Central memory CD4-positive, alpha-beta T cell (primary cell): Measurements from ENCODE around the gene FAM50B.

Experiments
- DNase-seq: peaks from one replicate; pipeline ENCODE4 v3.0.0; 2022

Gene FAM50B

DNA sequence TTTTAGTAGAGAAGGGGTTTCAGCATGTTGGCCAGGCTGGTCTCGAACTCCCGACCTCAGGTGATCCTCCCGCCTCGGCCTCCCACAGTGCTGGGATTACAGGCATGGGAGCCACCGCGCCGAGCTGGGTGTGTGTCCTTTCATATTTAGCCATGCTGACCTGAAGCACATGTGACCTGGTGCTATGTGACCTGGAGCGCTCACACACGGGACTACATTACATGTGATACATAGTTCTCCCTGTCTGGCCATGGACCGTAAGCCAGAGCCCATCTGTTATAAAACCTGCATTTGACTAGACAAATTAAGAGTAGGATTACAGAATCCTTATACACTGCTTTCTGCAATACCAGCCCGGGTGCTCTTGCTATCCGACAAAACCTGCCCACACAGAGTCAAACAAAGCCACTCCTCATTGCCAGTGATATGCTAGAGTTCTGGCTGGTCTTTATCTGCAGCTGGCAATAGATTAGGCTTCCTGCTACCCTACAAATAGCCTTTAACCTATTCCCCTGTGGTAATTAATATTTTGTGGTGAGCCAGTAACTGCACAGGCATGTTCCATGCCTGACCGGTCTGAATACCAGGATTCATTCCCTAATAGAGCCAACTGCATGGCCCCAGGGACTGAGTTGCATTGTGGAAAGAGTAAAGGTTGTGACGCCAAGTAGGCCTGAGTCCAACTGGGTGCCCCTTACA is 26.3 kb upstream of the FAM50B start:
- DNase-seq, result no peak

DNA sequence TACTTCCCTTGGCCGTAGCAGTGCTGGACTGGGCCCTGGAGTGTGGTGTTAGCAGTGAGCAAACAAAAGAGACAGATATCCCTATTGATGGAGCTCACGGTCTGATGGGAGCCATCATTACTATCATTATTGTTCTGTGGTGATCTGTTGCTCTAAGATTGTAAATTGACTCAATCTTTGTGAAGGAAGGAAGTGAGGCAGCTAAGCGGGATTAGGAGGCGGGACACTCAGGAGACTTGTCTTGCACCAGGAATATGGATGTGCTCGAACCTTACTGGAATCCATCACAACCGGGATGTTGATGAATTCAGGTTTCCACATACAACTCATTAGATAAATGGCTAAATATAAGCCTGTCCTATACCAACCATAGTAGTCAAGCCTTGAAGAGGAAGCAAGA is 25.5 kb upstream of the FAM50B start:
- DNase-seq, result no peak

DNA sequence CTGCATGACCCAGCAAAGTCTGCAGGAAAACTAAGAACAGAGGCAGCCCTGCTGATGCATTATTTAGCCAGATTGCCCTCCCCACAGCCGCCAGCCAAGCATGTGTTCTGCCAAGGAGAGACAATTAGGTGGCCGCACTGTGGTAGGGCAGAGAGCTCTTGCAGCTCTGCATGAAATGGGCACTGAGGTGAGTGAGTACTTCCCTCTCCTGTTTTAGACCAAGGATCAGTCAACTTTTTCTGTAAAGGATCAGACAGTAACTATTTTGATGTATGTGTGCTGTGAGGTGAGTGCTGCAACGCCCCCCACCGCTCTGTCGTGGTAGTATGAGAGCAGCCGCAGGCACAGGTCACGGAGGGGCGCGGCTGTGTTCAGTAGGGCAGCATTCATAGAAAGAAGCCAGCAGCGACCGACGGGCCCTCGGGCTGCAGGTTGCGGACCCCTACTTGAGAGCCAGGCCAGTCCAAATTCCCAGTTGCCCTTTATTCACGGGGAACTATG is 23.8 kb upstream of the FAM50B start:
- DNase-seq, result no peak

DNA sequence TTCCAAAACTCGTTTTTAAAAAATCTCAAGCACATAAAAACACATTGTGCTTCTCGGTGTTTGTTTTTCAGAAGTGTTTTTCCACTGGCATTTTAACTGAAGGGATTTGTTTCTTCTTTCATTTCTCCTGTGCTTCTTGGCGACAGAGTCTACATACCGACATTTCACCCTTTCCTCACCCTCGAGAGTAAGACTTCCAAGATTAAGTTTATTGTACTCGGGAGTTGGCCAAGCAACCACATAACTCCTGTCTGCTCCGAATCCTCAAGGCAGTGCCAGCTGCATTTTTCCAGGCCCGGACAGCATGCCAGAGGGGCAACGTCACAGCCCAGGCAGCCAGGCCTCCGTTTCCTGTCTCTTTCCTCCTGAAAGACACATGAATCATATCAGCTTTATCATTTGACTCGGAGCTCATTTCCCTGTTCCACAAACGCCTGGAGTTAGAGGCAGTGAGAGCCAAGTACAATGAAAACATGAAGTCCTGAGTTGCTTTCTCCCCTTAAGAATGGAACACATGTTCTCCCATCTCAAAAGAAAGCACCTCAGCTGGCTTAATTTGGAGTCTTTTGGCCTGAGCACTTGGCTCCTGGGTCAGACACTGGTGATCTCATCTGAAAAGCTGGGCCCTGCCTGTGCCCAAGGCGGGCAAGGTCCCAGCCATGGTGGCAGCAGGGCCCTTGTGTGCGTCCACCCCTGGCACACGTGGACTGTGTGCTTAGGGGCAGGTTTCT is 23.2 kb upstream of the FAM50B start:
- DNase-seq, result no peak

DNA sequence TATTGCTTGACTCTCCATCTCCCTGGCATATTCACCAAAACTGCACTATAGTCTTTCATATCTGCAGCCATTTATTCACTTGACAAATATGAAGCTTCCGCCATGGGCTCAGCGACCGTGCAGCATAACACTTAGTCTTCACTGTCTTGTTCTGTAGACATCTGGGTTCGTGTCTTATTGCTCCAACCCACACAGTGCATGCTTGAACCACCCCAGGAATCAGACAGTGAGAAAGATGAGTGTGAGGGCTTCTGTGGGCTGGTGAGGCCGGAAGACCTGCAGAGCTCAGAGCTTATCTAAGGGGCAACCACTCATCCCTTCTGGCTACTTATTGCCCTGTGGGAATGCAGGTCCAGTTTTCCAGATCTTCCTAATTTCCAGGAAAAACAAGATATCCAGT is 19.9 kb upstream of the FAM50B start:
- no peak for DNase-seq

DNA sequence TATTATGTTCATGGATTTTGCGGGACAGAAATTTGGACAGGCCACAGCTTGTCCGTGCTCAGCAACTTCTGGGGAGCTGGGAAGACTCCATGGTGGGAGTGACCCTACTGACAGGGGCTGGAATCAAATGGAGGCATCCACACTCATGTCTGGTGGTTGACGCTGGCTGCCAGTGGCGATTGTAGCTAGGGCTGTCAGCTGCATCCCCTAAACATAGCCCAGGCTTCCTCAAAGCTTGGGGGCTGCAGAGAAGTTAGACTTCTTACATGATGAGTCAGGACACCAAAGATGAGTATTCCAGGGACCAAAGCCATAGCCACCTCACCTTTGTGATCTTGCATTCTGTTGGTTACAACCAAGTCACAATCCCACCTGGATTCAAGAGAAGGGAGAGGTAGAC is 18.4 kb upstream of the FAM50B start:
- no peak for DNase-seq

GRCh38 chr6:3831761-3832530 is 17.2 kb upstream of the FAM50B start:
- DNase-seq, result no peak

GRCh38 chr6:3835055-3835731 is 14.0 kb upstream of the FAM50B start:
- no peak for DNase-seq

DNA sequence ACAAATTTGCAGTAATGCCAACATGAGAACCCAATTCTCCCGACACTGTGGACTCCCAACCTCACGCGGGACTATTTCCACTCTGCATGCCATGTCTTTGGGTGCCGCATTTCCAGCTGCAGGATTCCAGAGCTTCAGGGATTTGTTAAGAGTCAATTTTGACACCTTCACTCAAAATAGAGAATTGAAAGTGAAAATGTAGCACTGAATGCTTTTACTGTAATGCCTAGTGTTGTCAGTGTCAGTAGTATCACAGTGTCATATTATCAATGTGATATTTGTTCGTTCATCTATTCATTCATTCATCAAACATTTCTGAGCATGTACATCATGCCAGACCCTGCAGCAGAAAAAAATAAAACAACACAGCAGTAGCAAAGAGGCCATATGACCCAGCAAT is 13.4 kb upstream of the FAM50B start:
- no peak for DNase-seq

- DNase-seq, result no peak
Measured at GRCh38 chr6:3836566-3836965, 12.6 kb upstream of the FAM50B start.

DNA sequence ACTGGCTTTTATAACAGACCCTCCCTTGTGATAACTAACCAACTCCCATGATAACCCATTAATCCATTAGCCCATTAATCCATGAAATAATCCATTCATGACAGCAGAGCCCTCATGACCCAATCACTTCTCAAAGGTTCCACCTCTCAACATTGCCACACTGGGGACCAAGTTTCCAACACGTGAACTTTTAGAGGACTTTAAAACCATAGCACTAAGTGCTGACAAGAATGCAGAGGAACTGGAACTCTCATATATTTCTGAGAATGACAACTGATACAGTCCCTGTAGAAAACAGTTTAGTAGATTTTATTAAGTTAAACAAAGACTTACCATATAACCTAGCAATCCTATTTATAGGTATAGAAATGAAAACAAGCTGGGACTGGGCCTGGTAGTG is 11.4 kb upstream of the FAM50B start:
- no peak for DNase-seq

DNA sequence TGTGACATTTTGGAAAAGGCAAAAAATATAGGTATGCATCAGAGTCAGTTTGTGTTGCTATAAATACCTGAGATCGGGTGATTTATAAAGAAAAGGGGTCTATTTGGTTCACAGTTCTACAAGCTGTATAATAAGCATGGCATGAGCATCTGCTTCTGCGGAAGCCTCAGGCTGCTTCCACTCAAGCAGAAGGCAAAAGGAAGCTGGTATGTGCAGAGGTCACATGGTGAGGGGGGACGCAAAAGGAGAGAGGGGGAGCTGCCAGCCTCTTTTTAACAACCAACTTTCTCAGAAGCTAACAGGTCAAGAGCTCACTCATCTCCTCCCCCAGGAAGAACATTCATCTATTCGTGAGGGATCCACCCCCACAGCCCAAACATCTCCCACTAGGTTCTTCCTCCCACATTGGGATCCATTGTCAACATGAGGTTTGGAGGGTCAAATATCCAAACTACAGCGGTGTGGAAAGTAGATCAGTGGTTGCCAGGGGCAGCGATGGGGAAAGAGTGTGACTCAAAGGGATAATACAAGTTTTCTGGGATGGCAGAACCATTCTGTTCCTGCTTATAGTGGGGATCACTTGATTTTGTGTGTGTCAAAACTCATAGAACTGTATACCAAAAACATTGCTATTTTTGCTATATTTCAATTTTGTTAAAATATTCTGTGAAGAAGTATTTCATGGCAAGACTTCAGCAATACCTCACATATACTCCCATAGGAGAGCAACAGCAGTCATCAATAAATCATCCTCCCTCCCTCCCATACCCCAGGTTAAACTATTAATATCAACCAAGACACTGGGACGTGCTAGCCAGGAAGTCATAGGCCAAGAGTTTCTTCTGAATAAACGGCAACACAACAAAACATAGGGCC is 9.9 kb upstream of the FAM50B start:
- no peak for DNase-seq

- DNase-seq, result no peak
Measured at GRCh38 chr6:3841066-3841454, 8.1 kb upstream of the FAM50B start.

DNA sequence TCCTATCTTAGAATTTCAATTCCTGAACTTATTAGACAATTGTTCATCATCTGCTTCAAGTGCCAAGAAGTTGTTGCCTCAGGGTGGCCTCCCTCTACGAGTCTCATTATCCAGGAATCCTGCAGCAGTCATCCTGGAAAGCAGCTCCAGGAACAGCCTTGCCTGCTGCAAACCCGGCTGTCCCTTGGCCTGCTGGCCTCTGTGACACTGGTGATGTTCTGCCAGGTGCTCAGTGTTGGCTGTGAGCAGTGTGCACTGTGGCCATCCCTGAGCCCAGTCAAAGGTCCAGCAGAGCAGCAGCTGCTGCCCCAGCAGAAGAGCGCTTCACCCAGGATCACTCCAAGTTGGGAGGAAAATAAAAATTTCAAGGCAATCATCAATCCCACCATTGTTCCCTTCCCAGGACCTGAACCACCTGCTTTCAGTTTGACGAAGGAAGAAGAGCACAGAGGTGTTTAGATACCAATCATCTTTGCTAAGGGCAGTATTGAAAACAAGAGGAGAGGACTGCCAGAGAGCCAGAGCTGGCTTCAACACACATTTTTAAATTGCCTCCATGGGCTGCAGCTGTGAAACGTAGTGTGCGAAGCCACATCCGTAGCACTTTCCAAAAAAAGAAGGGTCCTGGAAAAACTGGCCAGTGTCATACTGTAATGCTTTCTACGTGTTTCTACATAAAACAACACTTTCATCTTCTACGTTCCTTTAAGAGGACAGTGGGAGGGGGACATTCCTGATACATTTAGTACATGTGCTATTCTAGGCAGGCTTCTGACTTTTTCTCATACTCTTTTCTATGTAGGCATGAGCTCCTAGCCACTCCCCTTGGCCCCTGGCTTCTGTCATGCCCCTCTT is 7.2 kb upstream of the FAM50B start:
- no peak for DNase-seq

DNA sequence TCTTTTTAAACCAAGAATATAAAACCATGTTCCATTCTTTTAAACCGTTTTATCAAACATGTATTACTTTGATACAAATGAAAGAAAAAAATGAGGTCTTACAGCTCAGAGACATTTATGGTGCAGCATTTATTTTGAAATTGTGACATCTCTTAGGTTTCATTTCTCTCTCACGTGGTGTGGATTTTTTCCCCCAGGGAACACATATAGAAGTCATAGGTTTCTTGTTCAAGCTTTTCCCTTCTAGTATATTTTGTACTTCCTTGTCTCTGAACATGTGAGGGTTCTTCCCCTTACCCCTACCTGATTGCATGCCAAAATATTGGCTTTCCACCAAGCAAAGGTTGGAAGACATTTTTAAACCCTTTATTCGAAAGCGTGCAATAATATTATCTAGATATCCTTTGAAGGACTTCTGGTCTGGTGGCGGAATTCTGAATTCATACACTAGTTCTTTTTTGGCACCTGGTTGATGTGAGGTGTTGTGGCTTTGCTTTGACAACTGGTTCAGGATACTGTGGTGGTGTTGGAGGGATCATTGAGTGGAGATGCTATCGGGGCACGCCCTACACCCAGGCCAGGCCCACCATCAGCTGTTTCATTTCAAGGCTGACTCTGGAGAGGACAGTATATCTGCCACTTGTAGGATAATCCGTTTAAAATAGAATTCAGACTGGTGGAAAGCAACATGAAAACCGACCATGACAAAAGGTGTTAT is 5.6 kb upstream of the FAM50B start:
- DNase-seq, result no peak

DNA sequence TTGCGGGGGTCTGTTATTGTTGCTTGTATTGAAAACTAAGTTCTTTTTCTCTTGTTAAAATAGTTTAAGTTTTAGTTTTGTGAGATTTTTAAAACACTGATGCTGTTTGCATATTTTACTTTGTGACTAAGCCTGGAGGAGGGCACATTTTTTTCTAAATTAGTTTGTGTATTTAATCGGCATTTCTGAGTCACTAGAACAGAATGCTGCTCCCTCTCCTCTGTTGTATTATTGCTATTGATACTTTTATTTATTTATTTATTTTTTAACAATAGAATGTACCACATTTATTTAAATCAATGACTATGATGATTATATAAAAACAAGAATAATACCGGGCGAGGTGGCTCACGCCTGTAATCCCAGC is 5.1 kb upstream of the FAM50B start:
- no peak for DNase-seq

DNA sequence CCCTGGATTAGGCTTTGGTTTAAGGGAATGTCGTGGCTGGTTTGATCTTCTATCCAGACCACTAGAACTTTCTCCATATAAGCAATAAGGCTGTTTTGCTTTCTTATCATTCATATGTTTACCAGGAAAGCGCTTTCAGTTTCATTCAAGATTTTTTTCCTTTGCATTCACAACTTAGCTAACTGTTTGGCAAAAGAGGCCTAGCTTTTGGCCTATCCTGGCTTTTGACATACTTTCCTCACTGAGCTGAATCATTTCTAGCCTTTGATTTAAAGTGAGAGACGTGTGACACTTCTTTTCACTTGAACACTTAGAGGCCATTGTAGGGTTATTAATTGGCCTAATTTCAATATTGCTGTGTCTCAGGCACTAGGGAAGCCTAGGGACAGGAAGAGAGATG is 1.7 kb upstream of the FAM50B start:
- no peak for DNase-seq

DNA sequence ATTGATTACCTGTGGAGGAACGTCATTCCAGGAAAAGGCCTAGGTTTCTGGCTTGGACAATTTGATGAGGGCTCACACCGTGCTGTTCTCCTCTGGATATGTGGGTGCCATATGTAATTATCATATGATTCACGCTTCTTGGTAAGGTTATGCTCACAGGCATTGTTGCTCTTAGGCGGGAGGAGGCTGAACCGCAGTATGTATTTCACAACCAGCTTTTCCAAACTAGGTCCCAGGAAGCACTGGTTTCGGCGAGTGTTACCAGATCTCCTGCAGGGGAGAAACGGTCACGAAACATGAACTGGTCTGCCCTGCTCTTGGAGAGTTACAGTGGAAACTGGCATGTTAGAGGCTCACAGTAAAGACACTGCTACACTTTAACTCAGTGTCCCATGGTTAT is 793 bp upstream of the FAM50B start:
- DNase-seq, result no peak

DNA sequence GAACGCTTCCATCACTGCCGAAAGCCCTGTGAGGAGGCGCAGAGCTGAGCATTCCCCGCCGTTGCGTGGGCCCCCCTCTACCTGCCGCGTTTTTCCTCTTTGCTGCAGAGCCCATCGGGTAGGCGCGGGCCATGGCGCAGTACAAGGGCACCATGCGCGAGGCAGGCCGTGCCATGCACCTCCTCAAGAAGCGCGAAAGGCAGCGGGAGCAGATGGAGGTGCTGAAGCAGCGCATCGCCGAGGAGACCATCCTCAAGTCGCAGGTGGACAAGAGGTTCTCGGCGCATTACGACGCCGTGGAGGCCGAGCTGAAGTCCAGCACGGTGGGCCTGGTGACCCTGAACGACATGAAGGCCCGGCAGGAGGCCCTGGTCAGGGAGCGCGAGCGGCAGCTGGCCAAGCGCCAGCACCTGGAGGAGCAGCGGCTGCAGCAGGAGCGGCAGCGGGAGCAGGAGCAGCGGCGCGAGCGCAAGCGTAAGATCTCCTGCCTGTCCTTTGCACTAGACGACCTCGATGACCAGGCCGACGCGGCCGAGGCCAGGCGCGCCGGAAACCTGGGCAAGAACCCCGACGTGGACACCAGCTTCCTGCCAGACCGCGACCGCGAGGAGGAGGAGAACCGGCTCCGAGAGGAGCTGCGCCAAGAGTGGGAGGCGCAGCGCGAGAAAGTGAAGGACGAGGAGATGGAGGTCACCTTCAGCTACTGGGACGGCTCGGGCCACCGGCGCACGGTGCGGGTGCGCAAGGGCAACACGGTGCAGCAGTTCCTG is 693 bp downstream of the FAM50B start:
- DNase-seq, result no peak
